Measurements from ENCODE around the gene NANOS1.

NANOS1 gene

DNA sequence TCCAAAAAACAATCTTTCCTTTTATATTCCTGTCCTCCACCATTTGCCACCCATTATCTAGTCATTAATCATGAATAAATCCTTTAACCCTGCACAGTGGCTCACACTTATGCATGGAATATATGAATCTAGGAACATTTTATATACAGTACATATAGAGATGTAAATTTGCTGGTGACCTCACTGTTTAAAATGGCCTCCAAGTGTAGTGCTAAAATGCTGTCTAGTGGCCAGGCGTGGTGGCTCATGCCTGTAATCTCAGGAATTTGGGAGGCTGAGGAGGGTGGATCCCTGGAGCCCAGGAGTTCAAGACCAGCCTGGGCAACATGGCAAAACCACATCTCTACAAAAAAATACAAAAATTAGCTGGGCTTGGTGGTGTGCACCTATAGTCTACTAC lies 9.6 kb downstream of the NANOS1 start:
- H3K4me1 ChIP-seq (ENCODE audit: control insufficient read depth, insufficient read depth, low read length): no peaks in the 10 kb centered on the region
- no peaks in the 10 kb centered on the region for H3K9me3 ChIP-seq (ENCODE audit: control insufficient read depth, low read length)
- peaks cover 96% of the 10 kb centered on the region for H3K36me3 ChIP-seq (ENCODE audit: control insufficient read depth, insufficient read depth, low read length, severe bottlenecking)
- DNase-seq (ENCODE audit: low read depth): no peak
- H3K9ac ChIP-seq (ENCODE audit: low read length): no peak overlapping the region
- no peaks in the 10 kb centered on the region for H3K27me3 ChIP-seq (replicated peaks; ENCODE audit: control insufficient read depth, insufficient read depth, low read length)
- H3K4me3 ChIP-seq (ENCODE audit: low read length): no peak overlapping the region

DNA sequence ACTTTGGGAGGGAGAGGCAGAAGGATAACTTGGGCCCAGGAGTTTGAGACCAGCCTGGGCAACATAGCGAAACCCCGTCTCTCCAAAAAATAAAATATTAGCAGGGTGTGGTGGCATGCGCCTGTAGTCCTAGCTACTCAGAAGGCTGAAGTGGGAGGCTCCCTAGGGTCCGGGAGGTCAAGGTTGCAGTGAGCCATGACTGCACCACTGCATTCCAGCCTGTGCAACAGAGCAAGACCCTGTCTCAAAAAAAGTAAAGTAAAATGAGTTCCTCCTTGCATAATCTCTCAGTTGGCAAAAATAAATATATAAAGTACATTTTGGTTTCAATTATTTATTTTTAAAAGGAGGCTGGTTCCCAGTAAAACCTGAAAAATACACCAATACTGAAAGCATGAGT lies 11.8 kb downstream of the NANOS1 start:
- peaks cover 98% of the 10 kb centered on the region for H3K36me3 ChIP-seq (ENCODE audit: control insufficient read depth, insufficient read depth, low read length, severe bottlenecking)
- DNase-seq (ENCODE audit: low read depth): no peak
- H3K27me3 ChIP-seq (replicated peaks; ENCODE audit: control insufficient read depth, insufficient read depth, low read length): no peaks in the 10 kb centered on the region
- H3K4me1 ChIP-seq (ENCODE audit: control insufficient read depth, insufficient read depth, low read length): no peaks in the 10 kb centered on the region
- H3K9ac ChIP-seq (ENCODE audit: low read length): no peak overlapping the region
- no peaks in the 10 kb centered on the region for H3K9me3 ChIP-seq (ENCODE audit: control insufficient read depth, low read length)
- H3K4me3 ChIP-seq (ENCODE audit: low read length): no peak overlapping the region

DNA sequence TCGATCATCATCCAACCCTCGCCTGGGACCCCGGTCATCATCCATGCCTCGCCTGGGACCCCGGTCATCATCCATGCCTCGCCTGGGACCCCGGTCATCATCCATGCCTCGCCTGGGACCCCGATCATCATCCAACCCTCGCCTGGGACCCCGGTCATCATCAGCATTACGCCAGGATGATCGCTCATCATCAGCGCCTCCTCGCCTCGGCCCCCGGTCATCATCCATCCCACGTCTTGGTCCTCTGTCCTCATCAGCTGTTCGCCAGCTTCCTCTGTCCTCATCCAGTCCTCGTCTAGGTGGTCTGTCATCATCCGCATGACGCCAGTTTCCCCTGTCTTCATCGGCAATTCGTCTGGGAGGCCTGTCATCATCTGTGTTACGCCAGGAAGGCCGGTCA lies 12.7 kb downstream of the NANOS1 start:
- no peaks in the 10 kb centered on the region for H3K4me1 ChIP-seq (ENCODE audit: control insufficient read depth, insufficient read depth, low read length)
- no peaks in the 10 kb centered on the region for H3K9me3 ChIP-seq (ENCODE audit: control insufficient read depth, low read length)
- no peak overlapping the region for H3K9ac ChIP-seq (ENCODE audit: low read length)
- H3K4me3 ChIP-seq (ENCODE audit: low read length): no peak overlapping the region
- H3K36me3 ChIP-seq (ENCODE audit: control insufficient read depth, insufficient read depth, low read length, severe bottlenecking): peaks cover 98% of the 10 kb centered on the region
- no peak for DNase-seq (ENCODE audit: low read depth)
- no peaks in the 10 kb centered on the region for H3K27me3 ChIP-seq (replicated peaks; ENCODE audit: control insufficient read depth, insufficient read depth, low read length)

DNA sequence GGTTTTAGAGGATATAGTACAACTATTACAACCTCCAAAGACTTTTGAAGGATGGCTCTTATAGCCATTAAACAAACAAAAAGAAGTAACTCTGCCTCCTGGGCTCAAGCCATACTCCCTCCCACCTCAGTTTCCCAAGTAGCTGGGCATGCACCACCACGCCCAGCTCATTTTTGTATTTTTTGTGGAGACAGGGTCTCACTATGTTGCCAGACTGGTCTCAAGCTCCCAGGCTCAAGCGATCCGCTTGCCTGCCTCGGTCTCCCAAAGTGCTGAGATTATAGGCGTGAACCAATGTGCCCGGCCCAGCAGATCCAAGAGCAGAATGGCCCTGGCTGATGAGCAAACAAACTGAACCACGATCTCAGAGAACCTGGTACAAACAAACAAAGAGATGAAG lies 16.0 kb downstream of the NANOS1 start:
- no peaks in the 10 kb centered on the region for H3K27me3 ChIP-seq (replicated peaks; ENCODE audit: control insufficient read depth, insufficient read depth, low read length)
- H3K4me3 ChIP-seq (ENCODE audit: low read length): no peak overlapping the region
- H3K9me3 ChIP-seq (ENCODE audit: control insufficient read depth, low read length): no peaks in the 10 kb centered on the region
- no peak for DNase-seq (ENCODE audit: low read depth)
- H3K36me3 ChIP-seq (ENCODE audit: control insufficient read depth, insufficient read depth, low read length, severe bottlenecking): peaks cover 99% of the 10 kb centered on the region
- H3K9ac ChIP-seq (ENCODE audit: low read length): no peak overlapping the region
- H3K4me1 ChIP-seq (ENCODE audit: control insufficient read depth, insufficient read depth, low read length): no peaks in the 10 kb centered on the region

DNA sequence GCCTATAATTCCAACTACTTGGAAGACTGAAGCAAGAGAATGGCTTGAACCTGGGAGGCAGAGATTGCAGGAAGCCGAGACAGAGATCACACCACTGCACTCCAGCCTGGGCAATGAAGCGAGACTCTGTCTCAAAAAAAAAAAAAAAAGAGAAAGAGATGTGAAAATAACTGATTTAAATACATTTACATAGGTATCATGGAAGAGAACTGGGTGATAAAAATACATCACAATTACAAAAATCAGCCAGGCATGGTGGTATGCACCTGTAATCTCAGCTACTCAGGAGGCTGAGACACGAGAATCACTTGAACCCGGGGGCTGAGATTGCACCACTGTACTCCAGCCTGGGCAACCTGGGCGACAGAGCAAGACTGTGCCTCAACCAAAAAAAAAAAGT lies 19.8 kb downstream of the NANOS1 start:
- Histone ChIP-seq H3K4me1 (ENCODE audit: control insufficient read depth, insufficient read depth, low read length) (no peaks in the 10 kb centered on the region), H3K9me3 (ENCODE audit: control insufficient read depth, low read length) (no peaks in the 10 kb centered on the region), H3K27me3 (replicated peaks; ENCODE audit: control insufficient read depth, insufficient read depth, low read length) (no peaks in the 10 kb centered on the region), H3K36me3 (ENCODE audit: control insufficient read depth, insufficient read depth, low read length, severe bottlenecking) (peaks cover 100% of the 10 kb centered on the region), H3K9ac (ENCODE audit: low read length) (no peak overlapping the region), H3K4me3 (ENCODE audit: low read length) (no peak overlapping the region)
- no peak for DNase-seq (ENCODE audit: low read depth)

DNA sequence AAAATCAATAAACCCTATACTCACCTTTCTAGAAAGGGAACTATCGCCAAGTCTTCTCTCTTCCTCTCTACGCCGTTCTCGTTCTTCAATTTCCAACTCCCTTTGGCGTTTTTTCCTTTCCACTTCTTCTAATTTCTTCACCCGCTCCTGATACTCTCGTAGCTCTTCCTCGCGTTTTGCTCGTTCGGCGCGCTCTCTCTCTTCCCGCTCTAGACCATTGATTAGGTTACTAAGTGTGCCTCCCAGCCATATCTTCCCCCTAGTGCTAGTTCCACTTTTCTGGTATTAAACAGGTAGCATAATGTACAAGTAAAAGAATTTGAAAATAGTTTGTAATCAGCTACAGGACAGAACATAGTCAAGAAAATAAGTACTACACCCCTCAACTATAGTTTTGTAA lies 20.3 kb downstream of the NANOS1 start:
- H3K9ac ChIP-seq (ENCODE audit: low read length): no peak overlapping the region
- no peak overlapping the region for H3K4me3 ChIP-seq (ENCODE audit: low read length)
- no peaks in the 10 kb centered on the region for H3K4me1 ChIP-seq (ENCODE audit: control insufficient read depth, insufficient read depth, low read length)
- H3K27me3 ChIP-seq (replicated peaks; ENCODE audit: control insufficient read depth, insufficient read depth, low read length): no peaks in the 10 kb centered on the region
- no peaks in the 10 kb centered on the region for H3K9me3 ChIP-seq (ENCODE audit: control insufficient read depth, low read length)
- H3K36me3 ChIP-seq (ENCODE audit: control insufficient read depth, insufficient read depth, low read length, severe bottlenecking): peaks cover 100% of the 10 kb centered on the region
- no peak for DNase-seq (ENCODE audit: low read depth)

DNA sequence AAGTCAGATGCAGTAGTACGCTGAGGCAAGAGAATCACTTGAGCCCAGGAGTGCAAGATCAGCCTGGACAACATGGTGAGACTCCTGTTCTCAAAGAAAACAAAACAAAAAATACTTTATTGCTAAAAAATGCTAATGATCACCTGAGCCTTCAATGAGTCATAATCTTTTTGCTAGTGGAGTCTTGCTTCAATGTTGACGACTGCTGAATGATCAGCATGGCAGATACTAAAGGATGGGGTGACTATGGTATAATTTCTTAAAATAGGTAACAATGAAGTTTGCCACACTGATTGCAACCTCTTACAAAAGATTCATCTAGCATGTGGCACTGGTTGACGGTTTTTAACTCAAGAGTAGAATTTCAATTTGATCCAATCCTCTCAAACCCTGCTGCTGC lies 22.3 kb downstream of the NANOS1 start:
- H3K9ac ChIP-seq (ENCODE audit: low read length): no peak overlapping the region
- H3K36me3 ChIP-seq (ENCODE audit: control insufficient read depth, insufficient read depth, low read length, severe bottlenecking): peaks cover 100% of the 10 kb centered on the region
- no peak overlapping the region for H3K4me3 ChIP-seq (ENCODE audit: low read length)
- no peaks in the 10 kb centered on the region for H3K27me3 ChIP-seq (replicated peaks; ENCODE audit: control insufficient read depth, insufficient read depth, low read length)
- no peaks in the 10 kb centered on the region for H3K4me1 ChIP-seq (ENCODE audit: control insufficient read depth, insufficient read depth, low read length)
- H3K9me3 ChIP-seq (ENCODE audit: control insufficient read depth, low read length): no peaks in the 10 kb centered on the region
- DNase-seq (ENCODE audit: low read depth): no peak

DNA sequence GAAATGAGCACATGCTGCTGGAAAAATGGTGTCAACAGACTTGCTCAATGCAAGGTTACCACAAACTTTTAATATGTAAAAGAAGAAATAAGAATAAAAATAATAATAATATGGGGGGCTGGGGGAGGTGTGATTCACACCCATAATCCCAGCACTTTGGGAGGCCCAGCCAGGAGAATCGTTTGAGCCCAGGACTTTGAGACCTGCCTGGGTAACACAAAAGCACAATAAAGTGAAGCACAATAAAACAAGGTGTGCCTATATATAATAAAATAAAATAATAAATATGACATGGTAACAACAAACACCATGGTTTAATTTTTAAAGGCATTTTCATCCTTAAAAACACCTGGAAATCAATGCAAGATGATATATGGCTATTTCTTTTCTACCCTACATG lies 26.0 kb downstream of the NANOS1 start:
- Histone ChIP-seq H3K9ac (ENCODE audit: low read length) (no peak overlapping the region), H3K9me3 (ENCODE audit: control insufficient read depth, low read length) (no peaks in the 10 kb centered on the region), H3K27me3 (replicated peaks; ENCODE audit: control insufficient read depth, insufficient read depth, low read length) (no peaks in the 10 kb centered on the region), H3K36me3 (ENCODE audit: control insufficient read depth, insufficient read depth, low read length, severe bottlenecking) (peaks cover 100% of the 10 kb centered on the region), H3K4me1 (ENCODE audit: control insufficient read depth, insufficient read depth, low read length) (no peaks in the 10 kb centered on the region), H3K4me3 (ENCODE audit: low read length) (no peak overlapping the region)
- DNase-seq (ENCODE audit: low read depth): no peak

DNA sequence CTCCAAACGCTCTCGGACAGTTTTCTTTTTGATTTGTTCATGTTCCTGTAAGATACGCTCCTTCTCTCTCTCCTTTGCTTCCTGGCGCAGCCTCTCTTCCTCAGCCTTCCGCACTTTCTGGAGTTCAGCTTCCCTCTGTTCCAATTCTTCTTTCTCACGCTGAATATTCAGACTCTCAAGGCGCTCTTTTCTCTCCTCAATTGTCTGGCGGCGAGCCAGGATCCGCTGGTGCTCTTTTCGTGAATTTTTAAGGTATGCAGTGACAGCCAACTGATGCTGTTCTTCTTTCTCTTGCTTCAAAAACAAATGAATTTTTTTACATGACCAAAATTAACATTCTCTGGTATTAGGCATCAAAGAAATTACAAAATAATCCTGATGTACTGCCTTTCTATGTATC lies 28.5 kb downstream of the NANOS1 start:
- peaks cover 100% of the 10 kb centered on the region for H3K36me3 ChIP-seq (ENCODE audit: control insufficient read depth, insufficient read depth, low read length, severe bottlenecking)
- no peaks in the 10 kb centered on the region for H3K4me1 ChIP-seq (ENCODE audit: control insufficient read depth, insufficient read depth, low read length)
- DNase-seq (ENCODE audit: low read depth): no peak
- H3K9ac ChIP-seq (ENCODE audit: low read length): no peak overlapping the region
- no peaks in the 10 kb centered on the region for H3K9me3 ChIP-seq (ENCODE audit: control insufficient read depth, low read length)
- no peaks in the 10 kb centered on the region for H3K27me3 ChIP-seq (replicated peaks; ENCODE audit: control insufficient read depth, insufficient read depth, low read length)
- H3K4me3 ChIP-seq (ENCODE audit: low read length): no peak overlapping the region

DNA sequence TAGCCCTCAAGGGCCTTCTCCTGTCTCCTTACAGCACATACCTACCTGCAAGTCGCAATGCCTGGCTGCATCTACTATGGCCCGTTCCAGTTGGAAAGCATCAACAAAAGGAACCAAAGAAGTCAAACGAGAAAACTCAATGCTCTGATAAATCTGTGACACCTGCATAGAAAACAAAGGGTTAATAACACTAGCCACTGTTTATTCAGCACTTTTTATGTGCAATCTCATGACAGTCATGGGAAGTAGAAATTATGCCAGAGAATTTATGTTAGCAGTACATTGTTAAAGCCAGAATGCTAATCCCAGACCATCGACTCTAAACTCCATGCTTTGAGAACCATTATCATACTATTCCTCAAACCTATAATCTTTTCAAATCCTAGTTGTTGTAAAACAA lies 30.0 kb downstream of the NANOS1 start:
- no peak for DNase-seq (ENCODE audit: low read depth)
- Histone ChIP-seq H3K36me3 (ENCODE audit: control insufficient read depth, insufficient read depth, low read length, severe bottlenecking) (peaks cover 100% of the 10 kb centered on the region), H3K9ac (ENCODE audit: low read length) (no peak overlapping the region), H3K9me3 (ENCODE audit: control insufficient read depth, low read length) (no peaks in the 10 kb centered on the region), H3K4me1 (ENCODE audit: control insufficient read depth, insufficient read depth, low read length) (no peaks in the 10 kb centered on the region), H3K4me3 (ENCODE audit: low read length) (no peak overlapping the region), H3K27me3 (replicated peaks; ENCODE audit: control insufficient read depth, insufficient read depth, low read length) (no peaks in the 10 kb centered on the region)

DNA sequence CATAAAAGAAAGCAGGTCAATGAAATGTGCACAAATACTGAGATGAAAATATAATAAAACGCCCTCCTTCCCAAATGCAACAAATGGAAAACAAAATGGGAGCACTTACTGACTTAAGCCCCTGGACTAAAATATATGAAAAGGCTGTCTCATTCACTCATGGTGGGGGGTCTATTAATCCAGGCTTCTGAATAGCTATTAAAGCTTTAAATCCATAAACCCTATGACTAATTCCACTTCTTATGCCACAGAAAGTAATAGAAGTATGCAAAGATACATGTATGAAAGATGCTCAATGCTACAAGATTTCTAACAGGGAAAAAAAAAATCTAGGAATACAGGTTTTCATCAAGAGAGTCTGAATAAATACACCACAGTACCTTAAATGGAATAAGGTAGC lies 30.6 kb downstream of the NANOS1 start:
- no peaks in the 10 kb centered on the region for H3K4me1 ChIP-seq (ENCODE audit: control insufficient read depth, insufficient read depth, low read length)
- no peak overlapping the region for H3K9ac ChIP-seq (ENCODE audit: low read length)
- no peaks in the 10 kb centered on the region for H3K9me3 ChIP-seq (ENCODE audit: control insufficient read depth, low read length)
- H3K4me3 ChIP-seq (ENCODE audit: low read length): no peak overlapping the region
- no peak for DNase-seq (ENCODE audit: low read depth)
- H3K36me3 ChIP-seq (ENCODE audit: control insufficient read depth, insufficient read depth, low read length, severe bottlenecking): peaks cover 100% of the 10 kb centered on the region
- no peaks in the 10 kb centered on the region for H3K27me3 ChIP-seq (replicated peaks; ENCODE audit: control insufficient read depth, insufficient read depth, low read length)

DNA sequence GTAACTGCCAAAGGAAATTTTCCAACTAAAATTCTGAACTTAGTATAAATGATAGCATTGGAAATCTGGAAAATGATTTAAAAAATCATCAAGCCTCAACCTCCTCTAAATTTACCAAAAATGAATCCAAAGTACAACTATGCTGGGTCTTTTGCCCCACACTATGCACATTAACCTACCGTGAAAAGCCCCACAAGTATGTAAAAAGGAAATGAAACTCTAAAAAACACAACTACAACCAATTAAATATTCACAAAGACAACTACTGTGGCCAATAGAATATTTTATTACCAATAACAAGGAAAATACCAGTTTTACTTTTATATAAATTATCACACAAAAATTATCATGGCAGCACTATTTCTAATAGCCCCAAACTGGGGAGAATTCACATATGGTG lies 31.8 kb downstream of the NANOS1 start:
- peaks cover 99% of the 10 kb centered on the region for H3K36me3 ChIP-seq (ENCODE audit: control insufficient read depth, insufficient read depth, low read length, severe bottlenecking)

More for the DNA sequence above, 31.8 kb downstream of the NANOS1 start:
- no peak for DNase-seq (ENCODE audit: low read depth)
- no peak overlapping the region for H3K4me3 ChIP-seq (ENCODE audit: low read length)
- H3K9ac ChIP-seq (ENCODE audit: low read length): no peak overlapping the region
- no peaks in the 10 kb centered on the region for H3K9me3 ChIP-seq (ENCODE audit: control insufficient read depth, low read length)
- no peaks in the 10 kb centered on the region for H3K27me3 ChIP-seq (replicated peaks; ENCODE audit: control insufficient read depth, insufficient read depth, low read length)
- no peaks in the 10 kb centered on the region for H3K4me1 ChIP-seq (ENCODE audit: control insufficient read depth, insufficient read depth, low read length)

Data from adipocyte (in vitro differentiated cells).